GM06990 (cell line): Measurements from ENCODE around the gene GPC1.

Source experiments
- DNase-seq: peaks from one replicate; pipeline ENCODE4 v3.0.0-alpha.2; 2011; ENCODE audit not compliant: insufficient read length; ENCODE audit errors: extremely low read depth
- H3K27me3 ChIP-seq: replicated peaks from 2 replicates; pipeline ENCODE4 v1.6.0; 2011; ENCODE audit warnings: low read length; ENCODE audit not compliant: control insufficient read depth, insufficient read depth
- H3K36me3 ChIP-seq: 2 replicates; pipeline ENCODE4 v1.5.1; 2011; ENCODE audit warnings: low read length; ENCODE audit not compliant: control insufficient read depth, insufficient read depth
- H3K4me3 ChIP-seq: replicated peaks from 2 replicates; pipeline ENCODE4 v1.5.1; 2011; ENCODE audit warnings: low read depth, mild to moderate bottlenecking, control low read depth, low read length
- CTCF ChIP-seq: IDR thresholded peaks from 2 replicates; pipeline ENCODE4 v1.5.1; 2011; ENCODE audit warnings: low read length, control low read depth, mild to moderate bottlenecking, inconsistent platforms; ENCODE audit not compliant: insufficient read depth, poor library complexity, severe bottlenecking

Gene GPC1

GRCh38 chr2:240430595-240430994 lies 4.9 kb upstream of the GPC1 start:
- no peak for DNase-seq
- Histone ChIP-seq H3K4me3 (no peak overlapping the region), H3K36me3 (no peaks in the 10 kb centered on the region), H3K27me3 (no peaks in the 10 kb centered on the region; the same call in 1 of the 2 replicates)
- TF ChIP-seq CTCF = no peak

GRCh38 chr2:240431271-240431660 lies 4.2 kb upstream of the GPC1 start:
- no peak overlapping the region for H3K4me3 ChIP-seq
- no peak for TF ChIP-seq CTCF
- no peaks in the 10 kb centered on the region for H3K36me3 ChIP-seq
- DNase-seq = no peak
- no peaks in the 10 kb centered on the region; the same call in 1 of the 2 replicates for H3K27me3 ChIP-seq

- Histone ChIP-seq H3K36me3 (no peaks in the 10 kb centered on the region), H3K4me3 (no peak overlapping the region), H3K27me3 (no peaks in the 10 kb centered on the region; the same call in 1 of the 2 replicates)
- no peak for TF ChIP-seq CTCF
- DNase-seq = no peak
Measured at GRCh38 chr2:240431661-240432424, 3.6 kb upstream of the GPC1 start.

GRCh38 chr2:240432430-240432819 lies 3.0 kb upstream of the GPC1 start:
- no peak for DNase-seq
- Histone ChIP-seq H3K36me3 (no peaks in the 10 kb centered on the region), H3K4me3 (no peak overlapping the region), H3K27me3 (peaks cover 1% of the 10 kb centered on the region; the same call in 1 of the 2 replicates)
- TF ChIP-seq CTCF = no peak

- H3K36me3 ChIP-seq = no peaks in the 10 kb centered on the region
- H3K27me3 ChIP-seq = peaks cover 1% of the 10 kb centered on the region; the same call in 1 of the 2 replicates
- TF ChIP-seq CTCF = no peak
- no peak overlapping the region for H3K4me3 ChIP-seq
- DNase-seq = peak; percentile 4
Measured at GRCh38 chr2:240432820-240433801, 2.4 kb upstream of the GPC1 start.
